ENCODE data around the gene GNAT1. TPM values are rescaled to one million over a fixed set of nuclear protein-coding genes. Genes with fewer than 3 reads are reported as not detected.

Gene GNAT1
- total and polyA plus RNA-seq, 8 donors, result not detected

DNA sequence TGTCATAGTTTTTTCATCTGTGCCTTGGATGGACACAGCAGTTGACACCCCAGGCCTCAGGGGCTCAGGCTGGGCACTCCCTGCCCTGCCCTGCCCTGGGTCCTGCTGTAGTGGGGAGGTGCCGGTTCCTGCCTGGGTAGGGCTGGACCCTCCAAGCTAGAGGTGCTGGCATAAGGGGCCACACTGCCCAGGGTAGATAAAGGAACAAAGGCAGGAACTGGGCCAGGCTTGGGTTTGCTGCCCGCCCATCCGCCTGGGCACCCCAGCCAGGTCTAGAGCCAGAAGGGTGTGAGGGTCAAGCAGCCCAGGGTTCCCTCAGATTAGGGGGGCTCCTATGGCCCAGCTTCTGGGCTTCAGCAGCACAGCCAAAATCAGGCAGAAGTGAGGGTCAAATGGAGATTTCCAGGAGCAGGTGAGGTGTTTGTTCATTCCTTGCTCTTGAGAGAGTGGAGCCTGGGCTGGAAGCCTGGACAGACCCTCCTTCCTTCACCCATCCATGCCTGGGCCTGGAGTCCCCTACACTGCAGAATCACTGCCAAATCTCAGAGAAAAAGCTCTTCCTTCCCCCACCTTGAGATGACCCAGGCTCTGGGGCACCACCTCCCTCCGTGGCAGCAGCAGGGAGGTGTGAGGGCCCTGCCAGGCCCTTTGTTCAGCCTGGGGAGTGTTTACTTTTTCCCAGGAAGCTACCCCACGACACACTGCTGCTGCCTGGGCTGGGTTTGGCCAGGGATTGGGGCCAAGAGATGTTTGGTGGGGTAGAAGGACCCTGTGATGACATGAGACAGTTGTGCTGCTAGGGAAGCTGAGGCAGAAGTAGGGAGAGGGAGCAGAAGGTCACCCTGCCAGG, 29.2 kb upstream of the GNAT1 start:
- H3K4me1 ChIP-seq, result peaks cover 0 to 5% (median 0%) of the 10 kb centered on the region in 3 donors
- DNase-seq (peak in 1 of 6 donors; percentile 35), FAIRE-seq (no peak), ATAC-seq (no peak)
- H3K27me3 ChIP-seq, result no peaks in the 10 kb centered on the region
- no peaks in the 10 kb centered on the region for H3K9me3 ChIP-seq
- no peak overlapping the region for H3K4me3 ChIP-seq
- intact Hi-C loops (cut with DNase I), result no loop called here
- WGBS, 2 donors, result 80 to 83% methylated on average over 5 of the region's 5 CpGs
- no peaks in the 10 kb centered on the region for H3K36me3 ChIP-seq
- TF ChIP-seq, protein P1, sequence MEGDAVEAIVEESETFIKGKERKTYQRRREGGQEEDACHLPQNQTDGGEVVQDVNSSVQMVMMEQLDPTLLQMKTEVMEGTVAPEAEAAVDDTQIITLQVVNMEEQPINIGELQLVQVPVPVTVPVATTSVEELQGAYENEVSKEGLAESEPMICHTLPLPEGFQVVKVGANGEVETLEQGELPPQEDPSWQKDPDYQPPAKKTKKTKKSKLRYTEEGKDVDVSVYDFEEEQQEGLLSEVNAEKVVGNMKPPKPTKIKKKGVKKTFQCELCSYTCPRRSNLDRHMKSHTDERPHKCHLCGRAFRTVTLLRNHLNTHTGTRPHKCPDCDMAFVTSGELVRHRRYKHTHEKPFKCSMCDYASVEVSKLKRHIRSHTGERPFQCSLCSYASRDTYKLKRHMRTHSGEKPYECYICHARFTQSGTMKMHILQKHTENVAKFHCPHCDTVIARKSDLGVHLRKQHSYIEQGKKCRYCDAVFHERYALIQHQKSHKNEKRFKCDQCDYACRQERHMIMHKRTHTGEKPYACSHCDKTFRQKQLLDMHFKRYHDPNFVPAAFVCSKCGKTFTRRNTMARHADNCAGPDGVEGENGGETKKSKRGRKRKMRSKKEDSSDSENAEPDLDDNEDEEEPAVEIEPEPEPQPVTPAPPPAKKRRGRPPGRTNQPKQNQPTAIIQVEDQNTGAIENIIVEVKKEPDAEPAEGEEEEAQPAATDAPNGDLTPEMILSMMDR (IDR thresholded peaks at IDR 0.05), result no peak
- no peak overlapping the region for H3K27ac ChIP-seq

DNA sequence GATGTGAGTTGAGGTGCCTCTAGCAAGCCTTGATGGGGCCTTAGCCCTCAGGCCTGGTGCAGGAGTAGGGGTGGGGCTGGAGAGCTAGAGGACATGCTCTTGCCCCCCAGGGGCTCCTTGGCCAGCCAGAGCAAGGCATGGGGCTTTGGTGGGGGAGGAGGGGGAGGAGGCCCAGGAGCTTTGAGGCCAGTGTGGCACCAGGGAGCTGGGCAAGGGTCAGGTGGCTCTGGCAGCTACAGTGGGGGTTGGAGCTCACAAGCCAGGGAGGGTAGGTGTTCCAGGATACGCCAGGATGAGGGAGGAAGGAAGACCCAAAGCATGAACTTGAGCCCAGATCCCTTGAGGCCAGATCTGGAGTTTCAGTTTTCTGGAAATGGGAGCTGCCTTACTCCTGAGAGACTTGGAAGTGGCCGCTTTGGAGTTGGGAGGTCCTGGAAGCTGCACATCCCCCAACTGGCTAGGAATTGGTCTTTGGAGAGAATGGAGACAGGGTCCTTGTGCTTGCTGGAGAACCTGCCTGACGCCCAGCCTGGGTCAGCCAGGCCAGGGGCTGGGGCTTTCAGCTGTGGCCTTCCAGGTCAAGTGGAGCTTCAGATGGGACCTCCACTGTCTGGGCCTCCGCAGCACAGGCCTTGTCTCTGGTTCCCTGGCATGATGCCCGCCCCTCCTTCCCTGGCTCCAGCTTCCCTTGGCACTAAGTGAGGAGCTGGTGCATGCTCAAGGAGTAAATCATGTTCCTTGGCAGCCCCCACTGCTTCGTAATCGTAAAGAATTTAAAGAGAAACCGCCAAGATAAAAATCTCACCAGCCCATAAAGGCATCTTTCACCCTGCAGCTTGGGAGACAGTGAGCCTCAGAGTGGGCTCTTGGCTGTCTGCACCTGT, 27.6 kb upstream of the GNAT1 start:
- TF ChIP-seq, protein P1 (IDR thresholded peaks at IDR 0.05), result no peak
- WGBS, 2 donors, result 52 to 62% methylated on average over 8 of the region's 8 CpGs
- intact Hi-C loops (cut with DNase I), result no loop called here
- DNase-seq, result peak in 5 of 6 donors; percentile 38 to 78 (median 57)
- Histone ChIP-seq H3K27me3 (no peaks in the 10 kb centered on the region), H3K36me3 (no peaks in the 10 kb centered on the region), H3K27ac (no peak overlapping the region), H3K4me3 (no peak overlapping the region), H3K9me3 (no peaks in the 10 kb centered on the region), H3K4me1 (peaks cover 0 to 5% (median 0%) of the 10 kb centered on the region in 3 donors)
- no peak for FAIRE-seq
- ATAC-seq, result peak in 3 of 4 donors; percentile 32 to 77 (median 51)

DNA sequence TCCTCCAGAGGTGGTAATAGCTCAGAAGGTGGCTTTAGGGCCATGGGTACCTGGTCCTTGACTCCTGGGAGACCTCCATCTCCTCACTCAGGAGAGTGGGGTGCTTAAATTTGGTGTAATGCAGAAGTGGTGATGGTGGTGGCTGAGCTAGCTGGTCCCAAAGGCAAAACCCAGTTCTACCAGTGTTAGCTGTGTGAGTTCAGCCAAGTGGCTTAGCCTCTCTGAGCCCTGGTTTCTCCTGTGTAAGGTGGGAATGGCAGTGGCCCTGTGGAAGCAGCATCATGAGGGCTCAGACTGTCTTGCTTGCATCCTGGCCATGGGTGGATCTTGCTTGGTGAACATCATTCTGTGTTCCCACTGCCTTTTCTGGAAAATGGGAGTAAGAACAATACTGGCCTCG, 26.9 kb upstream of the GNAT1 start:
- WGBS, 2 donors, result 59 to 66% methylated on average over 1 of the region's 1 CpG
- H3K36me3 ChIP-seq, result no peaks in the 10 kb centered on the region
- FAIRE-seq (no peak), DNase-seq (no peak), ATAC-seq (no peak)
- intact Hi-C loops (cut with DNase I), result no loop called here
- TF ChIP-seq, protein P1 (IDR thresholded peaks at IDR 0.05), result no peak
- no peak overlapping the region for H3K27ac ChIP-seq
- peaks cover 0 to 5% (median 0%) of the 10 kb centered on the region in 3 donors for H3K4me1 ChIP-seq
- no peak overlapping the region for H3K4me3 ChIP-seq
- H3K9me3 ChIP-seq, result no peaks in the 10 kb centered on the region
- H3K27me3 ChIP-seq, result no peaks in the 10 kb centered on the region

DNA sequence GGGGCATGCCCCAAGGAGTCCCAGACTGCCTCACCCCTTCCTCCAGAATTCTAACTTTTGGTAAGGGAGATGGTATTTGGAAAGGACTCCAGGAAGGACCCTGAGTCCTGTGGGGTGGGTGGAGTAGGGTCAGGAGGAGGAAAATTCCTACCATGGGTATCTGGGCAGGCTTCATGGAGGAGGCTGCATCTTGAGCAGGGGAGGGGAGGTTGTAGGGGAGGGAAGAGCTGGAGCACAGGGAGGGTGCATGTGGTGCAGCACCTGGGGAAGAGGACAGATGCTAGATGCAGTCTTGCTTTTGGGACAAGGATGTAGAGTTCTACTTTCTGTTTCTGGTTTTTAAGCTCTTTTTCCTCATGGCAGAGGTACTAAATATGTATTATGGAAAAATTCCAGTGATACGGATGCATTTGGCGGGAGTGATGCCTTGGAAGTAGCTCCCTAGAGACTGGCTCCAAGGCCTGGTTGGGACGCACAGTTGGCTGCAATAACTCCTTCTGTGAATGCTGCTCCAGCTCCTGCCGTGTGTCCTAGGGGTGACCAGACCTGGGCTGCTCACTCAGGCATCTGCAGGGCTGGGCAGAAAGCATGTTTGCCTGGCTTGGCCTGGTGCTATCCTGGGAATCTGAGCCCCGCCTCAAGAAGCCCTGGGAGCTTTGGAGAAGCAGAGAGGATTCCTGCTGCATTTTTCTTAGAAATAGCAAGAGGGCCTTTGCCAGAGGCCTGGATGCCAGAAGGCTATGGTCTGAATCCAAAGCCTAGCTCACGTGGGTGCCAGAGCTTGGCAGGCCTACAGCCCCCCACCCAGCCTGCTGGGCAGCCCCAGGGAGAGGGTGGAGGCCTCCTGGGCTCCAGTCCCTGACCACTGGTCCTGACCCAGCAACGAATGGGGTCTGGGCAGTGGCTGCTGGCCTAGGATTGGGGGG, 26.2 kb upstream of the GNAT1 start:
- intact Hi-C loops (cut with DNase I), result no loop called here
- FAIRE-seq, result no peak
- TF ChIP-seq, protein P1 (IDR thresholded peaks at IDR 0.05), result no peak
- no peaks in the 10 kb centered on the region for H3K36me3 ChIP-seq
- no peak overlapping the region for H3K27ac ChIP-seq
- peak in 1 of 6 donors; percentile 55 for DNase-seq
- no peak for ATAC-seq
- no peak overlapping the region for H3K4me3 ChIP-seq
- no peaks in the 10 kb centered on the region for H3K27me3 ChIP-seq
- WGBS, 2 donors, result 74 to 77% methylated on average over 7 of the region's 7 CpGs
- H3K9me3 ChIP-seq, result no peaks in the 10 kb centered on the region
- peaks cover 0 to 5% (median 0%) of the 10 kb centered on the region in 3 donors for H3K4me1 ChIP-seq

Measured in pancreas (tissue), 10 donors.